IMR-90 (cell line): ENCODE data around the gene DMRT1. TPM values are rescaled to one million over a fixed set of nuclear protein-coding genes. Genes with fewer than 3 reads are reported as not detected.

Experiments used
- ATAC-seq: fragments of 200-7000 bp; cut with Tn5 transposase; 2 replicates; pipeline ENCODE4 v1.9.1; 2020; ENCODE audit warnings: low read depth, mild to moderate bottlenecking, moderate library complexity
- BruUV-seq: library from RNA; stranded (reverse); fragments of 400-500 nt; replicated peaks from 2 replicates; lab custom pipeline; 2021; lab: Mats Ljungman, UMichigan
- CTCF ChIA-PET: fragments of 300-600 bp; formaldehyde crosslinking; extraction: SDS; loops from one replicate; lab custom pipeline; 2021; ENCODE audit warnings: antibody characterized with exemption; lab: Yijun Ruan, JAX
- POLR2A ChIA-PET: fragments of 300-600 bp; sonication (Branson Sonifier 250); formaldehyde crosslinking; loops from one replicate; lab custom pipeline; 2022; ENCODE audit warnings: antibody characterized with exemption; ENCODE audit not compliant: unreplicated experiment; lab: Charles Lee
- DNase-seq: peaks from one replicate; pipeline ENCODE4 v3.0.0; 2013
- H2AFZ ChIP-seq: replicated peaks from 2 replicates; pipeline ENCODE3; 2013; ENCODE audit warnings: low read length, mild to moderate bottlenecking; ENCODE audit not compliant: poor library complexity
- H2AK5ac ChIP-seq: 2 replicates; pipeline ENCODE4 v1.6.1; 2013; ENCODE audit warnings: low read depth, low read length, inconsistent platforms
- H2AK9ac ChIP-seq: replicated peaks from 2 replicates; pipeline ENCODE3; 2013; ENCODE audit warnings: mild to moderate bottlenecking, low read depth, low read length, moderate library complexity; ENCODE audit not compliant: poor library complexity
- H2BK120ac ChIP-seq: 2 replicates; pipeline ENCODE4 v1.6.1; 2013; ENCODE audit warnings: low read depth, low read length, inconsistent platforms
- H2BK15ac ChIP-seq: 3 replicates; pipeline ENCODE4 v1.6.1; 2013; ENCODE audit warnings: low read depth, low read length, inconsistent platforms
- H2BK20ac ChIP-seq: 2 replicates; pipeline ENCODE4 v1.6.1; 2013; ENCODE audit warnings: low read depth, mild to moderate bottlenecking, inconsistent platforms, low read length, moderate library complexity
- H2BK5ac ChIP-seq: 2 replicates; pipeline ENCODE4 v1.6.1; 2013; ENCODE audit warnings: mild to moderate bottlenecking, low read depth, low read length, inconsistent platforms; ENCODE audit not compliant: poor library complexity, severe bottlenecking
- H3K14ac ChIP-seq: replicated peaks from 2 replicates; pipeline ENCODE4 v1.6.1; 2013; ENCODE audit warnings: low read depth, low read length, inconsistent platforms
- H3K18ac ChIP-seq: 2 replicates; pipeline ENCODE4 v1.6.1; 2013; ENCODE audit warnings: low read depth, low read length, control low read depth
- H3K23ac ChIP-seq: 2 replicates; pipeline ENCODE4 v1.6.1; 2013; ENCODE audit warnings: low read depth, low read length, inconsistent platforms
- H3K27ac ChIP-seq: 2 replicates; pipeline ENCODE4 v1.5.1; 2013; ENCODE audit warnings: mild to moderate bottlenecking, control low read depth, low read length; ENCODE audit not compliant: insufficient read depth
- H3K27me3 ChIP-seq: 2 replicates; pipeline ENCODE4 v1.6.1; 2013; ENCODE audit warnings: low read length; ENCODE audit not compliant: control insufficient read depth, insufficient read depth
- H3K36me3 ChIP-seq: 2 replicates; pipeline ENCODE4 v1.6.1; 2013; ENCODE audit warnings: low read length, mixed read lengths; ENCODE audit not compliant: control insufficient read depth, insufficient read depth
- H3K4ac ChIP-seq: 2 replicates; pipeline ENCODE4 v1.6.1; 2013; ENCODE audit warnings: low read depth, low read length, inconsistent platforms
- H3K4me1 ChIP-seq: 2 replicates; pipeline ENCODE4 v1.6.1; 2013; ENCODE audit warnings: low read length, mixed read lengths; ENCODE audit not compliant: control insufficient read depth, insufficient read depth
- H3K4me2 ChIP-seq: 2 replicates; pipeline ENCODE4 v1.6.1; 2013; ENCODE audit warnings: low read depth, mild to moderate bottlenecking, control low read depth, low read length, moderate library complexity
- H3K4me3 ChIP-seq: 2 replicates; pipeline ENCODE4 v1.5.1; 2013; ENCODE audit warnings: low read depth, mild to moderate bottlenecking, control low read depth, low read length, moderate library complexity; ENCODE audit not compliant: insufficient read depth
- H3K56ac ChIP-seq: 2 replicates; pipeline ENCODE4 v1.6.1; 2013; ENCODE audit warnings: low read length, inconsistent platforms; ENCODE audit not compliant: insufficient read depth; ENCODE audit errors: extremely low read depth
- H3K79me1 ChIP-seq, 2 experiments: 2 replicates each; pipeline ENCODE4 v1.6.1; 2013; ENCODE audit warnings: low read length in 2 of 2, inconsistent platforms in 1 of 2, low read depth in 1 of 2
- H3K9ac ChIP-seq: 2 replicates; pipeline ENCODE4 v1.6.1; 2013; ENCODE audit warnings: low read depth, low read length, control low read depth
- H3K9me1 ChIP-seq: 2 replicates; pipeline ENCODE4 v1.6.1; 2013; ENCODE audit warnings: low read length, inconsistent platforms; ENCODE audit not compliant: insufficient read depth
- H3K9me3 ChIP-seq: 2 replicates; pipeline ENCODE4 v1.6.1; 2013; ENCODE audit warnings: low read length; ENCODE audit not compliant: control insufficient read depth, insufficient read depth
- H4K20me1 ChIP-seq: 2 replicates; pipeline ENCODE4 v1.6.1; 2013; ENCODE audit warnings: low read length, inconsistent platforms; ENCODE audit not compliant: insufficient read depth
- H4K5ac ChIP-seq: 2 replicates; pipeline ENCODE4 v1.6.1; 2013; ENCODE audit warnings: mild to moderate bottlenecking, low read depth, low read length, control low read depth
- H4K8ac ChIP-seq, 2 experiments: 2 replicates each; pipeline ENCODE4 v1.6.1; 2013; ENCODE audit warnings: low read depth in 2 of 2, low read length in 2 of 2, control low read depth in 1 of 2, inconsistent platforms in 1 of 2
- H4K91ac ChIP-seq: 2 replicates; pipeline ENCODE4 v1.6.1; 2013; ENCODE audit warnings: low read depth, low read length, inconsistent platforms; ENCODE audit not compliant: insufficient read depth
- MAFK ChIP-seq: IDR thresholded peaks from 2 replicates; pipeline ENCODE4 v1.6.1; 2012; ENCODE audit warnings: low read depth, low read length, improper control_type of control experiment
- NFE2L2 ChIP-seq: fragments of 150-350 bp; IDR thresholded peaks from 2 replicates; pipeline ENCODE4 v1.6.1; 2016; ENCODE audit warnings: low read depth, mild to moderate bottlenecking, low read length
- POLR2A ChIP-seq: IDR thresholded peaks from 2 replicates; pipeline ENCODE4 v1.6.1; 2012; ENCODE audit warnings: mild to moderate bottlenecking, low read depth, low read length
- WGBS, 2 experiments: methylation state at CpG; one replicate each; pipeline versions ENCODE4 v1.1.5 to v1.1.7; 2013; ENCODE audit warnings: missing lambda C conversion rate in 2 of 2; ENCODE audit not compliant: insufficient read length in 1 of 2; ENCODE audit errors: extremely low coverage in 2 of 2; 5-methylcytosine and 5-hydroxymethylcytosine counted together
- dilution Hi-C: fragments of 300-500 bp; cut with HindIII; formaldehyde crosslinking; loops from one replicate; pipeline ENCODE4 v1.14.3; 2018; ENCODE audit warnings: low sequenced_read_pairs; ENCODE audit not compliant: unreplicated experiment
- in situ Hi-C: fragments of 300-500 bp; cut with MboI; formaldehyde crosslinking; loops from 3 replicates; pipeline ENCODE4 v1.14.3; 2019; ENCODE audit warnings: low sequenced_read_pairs, inconsistent platforms, mixed read lengths
- intact Hi-C: fragments of 100-400 bp; cut with micrococcal nuclease; formaldehyde crosslinking; loops from 2 replicates; pipeline ENCODE4 v1.10.0; 2022
- polyA plus RNA-seq, 3 experiments: library from polyadenylated mRNA; depleted of rRNA; stranded (reverse); fragments of >200 nt; gene quantifications; 2 replicates each; pipeline ENCODE4 v1.2.3, GENCODE V29; 2012; ENCODE audit warnings: low replicate concordance in 1 of 3
- total RNA-seq: library from RNA; depleted of rRNA; stranded (reverse); fragments of >200 nt; gene quantifications from 2 replicates; pipeline ENCODE4 v1.2.3, GENCODE V29; 2012
- TF ChIP-seq, protein P1 (sequence below): fragments of 150-350 bp; IDR thresholded peaks from 2 replicates; pipeline ENCODE4 v1.6.1; 2017; ENCODE audit warnings: mild to moderate bottlenecking, antibody characterized with exemption, low read length, low read depth

DMRT1 gene
- total and polyA plus RNA-seq, 2 of the 4 experiments (the other 2 are of a cell fraction), result not detected

DNA sequence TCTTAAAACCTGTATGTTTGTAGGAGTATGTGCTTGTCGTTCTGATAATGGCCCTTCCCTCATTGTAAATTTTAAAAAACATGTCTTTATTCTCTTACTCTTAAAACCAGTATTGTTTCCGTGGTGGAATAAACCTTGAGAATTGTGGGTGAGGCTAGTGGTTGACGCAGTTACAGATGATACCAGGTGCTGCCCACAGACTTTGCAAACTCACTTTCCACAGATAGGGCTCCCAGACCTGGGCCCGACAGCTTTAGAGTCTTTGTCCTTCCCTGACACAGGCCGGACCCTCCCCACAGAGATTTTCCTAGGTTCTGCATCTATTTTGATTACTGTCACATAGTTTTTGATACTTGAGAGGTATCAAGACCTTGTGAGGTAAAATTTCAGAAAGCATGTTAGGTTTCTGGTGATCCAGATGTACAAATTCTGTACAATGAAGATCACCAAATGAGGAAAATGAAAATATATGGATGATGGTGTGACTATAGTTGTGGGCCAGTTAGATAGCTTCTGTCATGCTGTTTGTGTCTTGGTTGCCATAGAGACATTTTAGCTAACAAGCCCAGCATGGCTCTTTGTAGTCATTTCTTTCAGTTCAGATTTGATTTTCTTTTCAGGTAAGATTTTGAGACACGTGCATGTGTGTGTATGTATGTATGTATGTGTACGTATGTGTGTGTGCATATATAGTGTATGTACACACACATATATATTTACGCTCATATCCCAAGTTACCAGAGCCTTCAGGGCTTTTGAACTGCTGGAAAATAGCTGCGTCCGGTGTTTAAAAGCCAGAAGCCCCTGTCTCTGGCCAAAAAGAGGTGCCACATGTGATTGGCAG, 33.8 kb downstream of the DMRT1 start (continued):
- TF ChIP-seq MAFK (no peak), POLR2A (no peak)

DNA sequence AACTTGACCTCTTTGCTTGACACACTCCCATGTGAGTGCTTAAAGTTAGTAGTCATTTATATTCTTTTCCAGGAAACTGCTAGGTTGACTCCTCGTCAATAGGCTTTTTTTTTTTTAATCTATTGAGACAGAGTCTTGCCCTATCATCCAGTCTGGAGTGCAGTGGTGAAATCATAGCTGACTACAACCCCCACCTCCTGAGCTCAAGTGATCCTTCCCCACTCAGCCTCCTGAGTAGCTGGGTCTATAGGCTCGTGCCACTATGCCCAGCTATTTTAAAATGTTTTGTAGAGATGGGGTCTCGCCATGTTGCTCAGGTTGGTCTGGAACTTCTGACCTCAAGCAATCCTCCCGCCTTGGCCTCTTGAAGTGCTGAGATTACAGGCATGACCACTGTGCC, 34.9 kb downstream of the DMRT1 start:
- Histone ChIP-seq H4K8ac (no peak overlapping the region), H3K4me3 (no peak overlapping the region), H3K9me3 (no peaks in the 10 kb centered on the region), H3K9ac (no peak overlapping the region), H3K9me1 (no peaks in the 10 kb centered on the region), H2BK120ac (no peak overlapping the region), H3K4me2 (no peak overlapping the region), H4K91ac (no peak overlapping the region), H3K4me1 (no peaks in the 10 kb centered on the region), H3K23ac (no peak overlapping the region), H3K36me3 (no peaks in the 10 kb centered on the region), H2BK15ac (no peak overlapping the region), H2BK5ac (no peak overlapping the region), H2BK20ac (no peak overlapping the region), H2AK5ac (no peak overlapping the region), H3K18ac (no peak overlapping the region), H4K20me1 (no peaks in the 10 kb centered on the region), H2AK9ac (no peak overlapping the region), H3K79me1 (no peaks in the 10 kb centered on the region), H4K5ac (no peak overlapping the region), H3K14ac (no peak overlapping the region), H3K4ac (no peak overlapping the region), H3K56ac (no peak overlapping the region), H2AFZ (no peak overlapping the region), H3K27ac (no peak overlapping the region), H3K27me3 (no peaks in the 10 kb centered on the region; the same call in none of the 2 replicates)
- no CpG with 5 or more reads among the region's 4 CpGs for WGBS, 2 experiments
- dilution Hi-C loops (no loop called here), intact Hi-C loops (no loop called here), in situ Hi-C loops (no loop called here)
- DNase-seq (no peak), ATAC-seq (no peak)
- TF ChIP-seq, protein P1, sequence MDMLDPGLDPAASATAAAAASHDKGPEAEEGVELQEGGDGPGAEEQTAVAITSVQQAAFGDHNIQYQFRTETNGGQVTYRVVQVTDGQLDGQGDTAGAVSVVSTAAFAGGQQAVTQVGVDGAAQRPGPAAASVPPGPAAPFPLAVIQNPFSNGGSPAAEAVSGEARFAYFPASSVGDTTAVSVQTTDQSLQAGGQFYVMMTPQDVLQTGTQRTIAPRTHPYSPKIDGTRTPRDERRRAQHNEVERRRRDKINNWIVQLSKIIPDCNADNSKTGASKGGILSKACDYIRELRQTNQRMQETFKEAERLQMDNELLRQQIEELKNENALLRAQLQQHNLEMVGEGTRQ, result no peak
- TF ChIP-seq NFE2L2, result no peak
- CTCF ChIA-PET, result interaction anchor here (0.6 to 1.0 kb wide), 2 partner anchors 25 to 383 kb away, joined by 3 read pairs; no protein-coding TSS in a partner anchor
- POLR2A ChIA-PET, result no interaction called here
- BruUV-seq, result no TSS peak
